ENCODE results near the gene LEKR1. TPM values are rescaled to one million over a fixed set of nuclear protein-coding genes. Genes with fewer than 3 reads are reported as not detected.
"Not testable (repeated sequence)": the region's sequence is repeated elsewhere in the genome, so short reads cannot be mapped to it uniquely, and the experiment has no call there.

Gene LEKR1
- total RNA-seq, 1 experiment from 2014 or later = 0.16 TPM

DNA sequence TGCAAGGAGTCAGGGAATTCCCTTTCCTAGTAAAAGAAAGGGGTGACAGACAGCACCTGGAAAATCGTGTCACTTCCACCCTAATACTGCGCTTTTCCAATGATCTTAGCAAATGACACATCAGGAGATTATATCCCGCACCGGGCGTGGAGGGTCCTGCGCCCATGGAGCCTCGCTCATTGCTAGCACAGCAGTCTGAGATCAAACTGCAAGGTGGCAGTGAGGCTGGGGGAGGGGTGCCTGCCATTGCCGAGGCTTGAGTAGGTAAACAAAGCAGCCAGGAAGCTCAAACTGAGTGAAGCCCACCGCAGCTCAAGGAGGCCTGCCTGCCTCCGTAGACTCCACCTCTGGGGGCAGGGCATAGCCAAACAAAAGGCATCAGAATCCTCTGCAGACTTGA is 140.2 kb downstream of the LEKR1 start:
- not testable (repeated sequence) for H3K27ac ChIP-seq; H3K9me3 ChIP-seq (replicated peaks); H3K4me3 ChIP-seq; H3K4me1 ChIP-seq (replicated peaks); H3K36me3 ChIP-seq; H3K27me3 ChIP-seq (replicated peaks); DNase-seq (ENCODE audit: low read depth in 1 of 2, low spot score in 2 of 2)

DNA sequence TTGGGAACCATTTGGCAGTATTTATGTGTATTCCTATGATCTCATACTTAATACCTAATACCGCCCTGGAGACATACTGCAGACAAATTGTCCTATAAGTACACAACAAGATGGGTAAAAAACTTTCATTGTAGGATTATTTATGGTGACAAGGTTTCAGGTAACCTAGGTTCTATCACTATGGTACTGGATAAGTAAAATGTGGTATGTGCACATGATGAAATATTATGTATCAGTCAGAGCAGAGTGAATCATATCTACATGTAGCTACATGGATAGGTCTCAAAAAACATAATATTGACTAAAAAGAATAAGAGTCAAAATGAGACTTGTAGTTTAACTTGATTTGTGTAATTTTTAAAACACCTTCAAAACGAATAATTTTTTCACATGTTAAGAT is 147.8 kb downstream of the LEKR1 start:
- no peak overlapping the region for H3K4me3 ChIP-seq
- H3K27me3 ChIP-seq (replicated peaks) = no peaks in the 10 kb centered on the region
- H3K27ac ChIP-seq = no peak overlapping the region
- H3K9me3 ChIP-seq (replicated peaks) = no peaks in the 10 kb centered on the region
- DNase-seq (ENCODE audit: low read depth in 1 of 2, low spot score in 2 of 2) = no peak
- H3K4me1 ChIP-seq (replicated peaks) = no peaks in the 10 kb centered on the region
- H3K36me3 ChIP-seq = no peaks in the 10 kb centered on the region

DNA sequence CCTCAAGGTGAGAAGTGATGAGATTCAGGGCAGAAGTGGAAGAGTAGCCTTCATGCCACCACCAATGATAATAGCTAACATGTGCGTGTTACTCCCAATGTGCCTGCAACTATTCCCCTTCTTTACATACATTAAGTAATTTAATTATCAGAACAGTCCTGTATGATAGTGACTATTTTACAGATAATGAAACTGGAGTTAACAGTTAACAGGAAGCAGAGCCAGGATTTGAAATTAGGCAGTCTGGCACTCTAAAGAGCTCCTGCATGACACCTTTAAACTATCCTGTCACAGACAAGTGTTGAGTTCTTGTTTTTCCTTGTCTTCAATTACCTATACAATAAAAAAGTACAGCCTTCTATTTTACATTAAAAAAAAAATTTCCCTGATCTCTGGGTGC is 148.8 kb downstream of the LEKR1 start:
- DNase-seq (ENCODE audit: low read depth in 1 of 2, low spot score in 2 of 2) = no peak
- Histone ChIP-seq H3K27ac (no peak overlapping the region), H3K36me3 (no peaks in the 10 kb centered on the region), H3K27me3 (replicated peaks) (no peaks in the 10 kb centered on the region), H3K9me3 (replicated peaks) (no peaks in the 10 kb centered on the region), H3K4me1 (replicated peaks) (no peaks in the 10 kb centered on the region), H3K4me3 (no peak overlapping the region)

GRCh38 chr3:156975721-156976120 is 149.6 kb downstream of the LEKR1 start:
- DNase-seq (ENCODE audit: low read depth in 1 of 2, low spot score in 2 of 2) = no peak
- H3K9me3 ChIP-seq (replicated peaks) = no peaks in the 10 kb centered on the region
- H3K27me3 ChIP-seq (replicated peaks) = no peaks in the 10 kb centered on the region
- H3K27ac ChIP-seq = no peak overlapping the region
- no peak overlapping the region for H3K4me3 ChIP-seq
- H3K36me3 ChIP-seq = no peaks in the 10 kb centered on the region
- no peaks in the 10 kb centered on the region for H3K4me1 ChIP-seq (replicated peaks)

DNA sequence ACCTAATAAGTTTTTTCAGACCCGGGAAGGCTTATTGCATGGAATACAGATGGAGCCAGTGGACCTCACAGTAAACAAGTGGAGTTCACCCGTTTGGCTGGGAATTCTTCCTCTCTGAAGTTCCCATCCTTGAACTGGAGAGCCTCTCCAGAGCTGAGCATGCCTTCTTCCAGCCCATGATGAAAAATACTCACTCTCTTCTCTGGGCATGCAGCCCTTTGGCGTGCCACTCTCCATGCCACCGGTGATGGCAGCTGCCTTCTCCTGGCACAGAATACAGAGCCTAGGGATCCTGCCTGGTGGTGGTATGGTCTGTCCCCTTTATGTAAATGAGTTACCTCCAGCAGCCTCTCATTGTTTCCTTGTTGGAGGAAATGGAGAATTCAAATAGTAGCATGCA is 150.8 kb downstream of the LEKR1 start:
- H3K27ac ChIP-seq = no peak overlapping the region
- H3K27me3 ChIP-seq (replicated peaks) = no peaks in the 10 kb centered on the region
- H3K4me3 ChIP-seq = no peak overlapping the region
- no peaks in the 10 kb centered on the region for H3K36me3 ChIP-seq
- no peaks in the 10 kb centered on the region for H3K4me1 ChIP-seq (replicated peaks)
- no peak for DNase-seq (ENCODE audit: low read depth in 1 of 2, low spot score in 2 of 2)
- no peaks in the 10 kb centered on the region for H3K9me3 ChIP-seq (replicated peaks)

- Histone ChIP-seq H3K9me3 (replicated peaks) (no peaks in the 10 kb centered on the region), H3K27ac (no peak overlapping the region), H3K36me3 (no peaks in the 10 kb centered on the region), H3K27me3 (replicated peaks) (no peaks in the 10 kb centered on the region), H3K4me1 (replicated peaks) (no peaks in the 10 kb centered on the region), H3K4me3 (no peak overlapping the region)
- DNase-seq (ENCODE audit: low read depth in 1 of 2, low spot score in 2 of 2) = no peak
These were observed 152.4 kb downstream of the LEKR1 start for GRCh38 chr3:156978481-156978961.

GRCh38 chr3:156981005-156981404 is 154.9 kb downstream of the LEKR1 start:
- Histone ChIP-seq H3K36me3 (no peaks in the 10 kb centered on the region), H3K27ac (no peak overlapping the region), H3K4me1 (replicated peaks) (no peaks in the 10 kb centered on the region), H3K4me3 (no peak overlapping the region), H3K27me3 (replicated peaks) (no peaks in the 10 kb centered on the region), H3K9me3 (replicated peaks) (no peaks in the 10 kb centered on the region)
- no peak for DNase-seq (ENCODE audit: low read depth in 1 of 2, low spot score in 2 of 2)

DNA sequence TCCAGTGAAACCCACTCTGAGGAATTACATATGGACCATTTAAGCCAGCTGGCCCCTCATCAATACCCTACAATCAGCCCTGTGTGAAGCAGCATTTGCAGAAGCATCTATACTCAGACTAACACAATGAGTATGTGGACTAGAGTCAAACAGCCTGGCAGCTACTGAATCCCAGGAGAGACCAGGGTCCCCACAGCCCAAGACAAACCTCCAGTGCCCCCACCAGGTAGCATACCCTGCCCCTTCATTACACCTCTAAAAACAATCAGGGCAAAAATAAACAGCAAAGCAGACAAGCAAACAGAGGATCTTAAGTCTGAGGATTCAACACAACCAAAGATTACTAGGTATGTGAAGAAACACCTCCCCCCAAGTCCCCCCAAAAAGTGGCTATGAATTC is 157.4 kb downstream of the LEKR1 start:
- Histone ChIP-seq H3K27ac (no peak overlapping the region), H3K27me3 (replicated peaks) (no peaks in the 10 kb centered on the region), H3K36me3 (no peaks in the 10 kb centered on the region), H3K9me3 (replicated peaks) (no peaks in the 10 kb centered on the region), H3K4me1 (replicated peaks) (no peaks in the 10 kb centered on the region), H3K4me3 (no peak overlapping the region)
- DNase-seq (ENCODE audit: low read depth in 1 of 2, low spot score in 2 of 2) = no peak

GRCh38 chr3:156985711-156986110 is 159.6 kb downstream of the LEKR1 start:
- Histone ChIP-seq H3K9me3 (replicated peaks) (no peaks in the 10 kb centered on the region), H3K4me1 (replicated peaks) (no peaks in the 10 kb centered on the region), H3K27ac (no peak overlapping the region), H3K27me3 (replicated peaks) (no peaks in the 10 kb centered on the region), H3K36me3 (no peaks in the 10 kb centered on the region), H3K4me3 (no peak overlapping the region)
- DNase-seq (ENCODE audit: low read depth in 1 of 2, low spot score in 2 of 2) = no peak

DNA sequence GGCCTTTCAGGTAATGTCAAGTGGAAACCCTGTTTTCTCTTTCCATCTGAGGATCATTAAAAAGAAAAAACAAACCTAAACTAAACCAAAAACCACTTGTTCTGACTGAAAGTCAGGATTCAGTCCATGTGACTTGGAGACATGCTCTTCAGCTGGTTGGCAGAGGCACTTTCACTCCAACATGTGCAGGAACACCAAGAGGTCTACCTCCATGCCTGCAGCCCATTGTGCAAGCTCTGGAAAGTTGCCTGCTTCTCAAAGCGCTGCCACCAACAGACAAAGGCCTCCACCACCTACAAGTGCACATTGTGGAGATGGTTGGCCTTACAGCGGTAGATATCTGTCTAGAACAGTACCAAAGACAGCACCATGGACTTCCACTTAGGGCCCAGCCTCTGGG is 161.8 kb downstream of the LEKR1 start:
- Histone ChIP-seq H3K27me3 (replicated peaks) (0 out of 2 replicates have a peak, but pooled peaks cover 3% of the 10 kb centered on the region), H3K36me3 (no peaks in the 10 kb centered on the region), H3K9me3 (replicated peaks) (no peaks in the 10 kb centered on the region), H3K4me1 (replicated peaks) (no peaks in the 10 kb centered on the region), H3K4me3 (no peak overlapping the region), H3K27ac (no peak overlapping the region)
- no peak for DNase-seq (ENCODE audit: low read depth in 1 of 2, low spot score in 2 of 2)

DNA sequence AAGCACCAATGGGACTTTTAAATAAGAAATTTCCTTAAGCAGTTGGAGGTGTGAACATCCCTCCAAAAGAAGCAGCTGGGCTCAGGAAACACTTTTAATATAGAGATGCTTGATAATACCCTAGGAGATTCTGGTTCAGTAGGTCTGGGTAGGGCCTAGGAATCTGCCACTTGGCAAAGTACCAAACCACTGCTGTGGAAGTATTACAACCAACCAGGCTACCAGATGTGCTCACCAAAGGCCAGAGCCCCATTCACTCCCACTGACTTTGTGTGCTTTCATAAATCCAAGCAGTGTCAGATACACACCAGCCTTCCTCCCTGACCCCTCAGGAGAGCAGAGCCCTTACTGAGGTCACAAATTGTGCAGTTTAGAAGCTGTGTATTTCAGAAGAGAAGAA is 171.2 kb downstream of the LEKR1 start:
- Histone ChIP-seq H3K4me3 (no peak overlapping the region), H3K27ac (no peak overlapping the region), H3K4me1 (replicated peaks) (no peaks in the 10 kb centered on the region), H3K9me3 (replicated peaks) (no peaks in the 10 kb centered on the region), H3K27me3 (replicated peaks) (peaks cover 2% of the 10 kb centered on the region; the same call in 1 of the 2 replicates), H3K36me3 (no peaks in the 10 kb centered on the region)
- DNase-seq (ENCODE audit: low read depth in 1 of 2, low spot score in 2 of 2) = no peak

GRCh38 chr3:157001221-157001957 is 175.2 kb downstream of the LEKR1 start:
- DNase-seq (ENCODE audit: low read depth in 1 of 2, low spot score in 2 of 2) = no peak
- Histone ChIP-seq H3K9me3 (replicated peaks) (no peaks in the 10 kb centered on the region), H3K27ac (no peak overlapping the region), H3K27me3 (replicated peaks) (peaks cover 7% of the 10 kb centered on the region; the same call in 1 of the 2 replicates), H3K36me3 (no peaks in the 10 kb centered on the region), H3K4me3 (no peak overlapping the region), H3K4me1 (replicated peaks) (no peaks in the 10 kb centered on the region)

DNA sequence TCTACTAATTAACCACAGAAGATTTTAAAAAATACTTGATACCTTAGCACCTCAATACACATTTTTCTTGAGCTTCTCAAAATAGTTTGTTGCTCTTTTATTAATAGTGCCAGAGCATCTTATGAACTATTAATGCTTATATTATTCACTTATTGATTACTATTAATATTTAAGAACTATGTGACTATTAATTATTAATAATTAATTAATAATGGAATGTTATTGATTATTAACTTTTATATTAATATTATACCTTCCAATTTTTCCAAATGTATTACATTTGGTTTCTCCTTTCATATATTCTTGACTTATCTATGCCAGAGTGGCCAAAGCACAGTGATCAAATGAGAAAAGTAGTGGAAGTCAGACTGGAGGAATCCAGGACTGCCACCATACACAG is 195.5 kb downstream of the LEKR1 start:
- no peaks in the 10 kb centered on the region for H3K27me3 ChIP-seq (replicated peaks)
- no peak overlapping the region for H3K4me3 ChIP-seq
- no peaks in the 10 kb centered on the region for H3K9me3 ChIP-seq (replicated peaks)
- no peak for DNase-seq (ENCODE audit: low read depth in 1 of 2, low spot score in 2 of 2)
- H3K27ac ChIP-seq = no peak overlapping the region
- no peaks in the 10 kb centered on the region for H3K4me1 ChIP-seq (replicated peaks)
- no peaks in the 10 kb centered on the region for H3K36me3 ChIP-seq

- H3K36me3 ChIP-seq = no peaks in the 10 kb centered on the region
- H3K9me3 ChIP-seq (replicated peaks) = no peaks in the 10 kb centered on the region
- no peaks in the 10 kb centered on the region for H3K27me3 ChIP-seq (replicated peaks)
- H3K27ac ChIP-seq = no peak overlapping the region
- no peak for DNase-seq (ENCODE audit: low read depth in 1 of 2, low spot score in 2 of 2)
- no peaks in the 10 kb centered on the region for H3K4me1 ChIP-seq (replicated peaks)
- no peak overlapping the region for H3K4me3 ChIP-seq
These were observed 197.1 kb downstream of the LEKR1 start for GRCh38 chr3:157023226-157023625.

GRCh38 chr3:157026091-157026490 is 199.9 kb downstream of the LEKR1 start:
- no peak for DNase-seq (ENCODE audit: low read depth in 1 of 2, low spot score in 2 of 2)
- Histone ChIP-seq H3K4me1 (replicated peaks) (no peaks in the 10 kb centered on the region), H3K36me3 (no peaks in the 10 kb centered on the region), H3K4me3 (no peak overlapping the region), H3K27me3 (replicated peaks) (no peaks in the 10 kb centered on the region), H3K9me3 (replicated peaks) (no peaks in the 10 kb centered on the region), H3K27ac (no peak overlapping the region)

All from SJSA1 (cell line).